Esophagus muscularis mucosa (tissue), 4 donors: ENCODE data around the gene RPIA. TPM values are rescaled to one million over a fixed set of nuclear protein-coding genes. Genes with fewer than 3 reads are reported as not detected.
A peak's percentile ranks its signal among the peaks of the same experiment; 100 is the strongest.

Experiments used
- DNase-seq: peaks from one replicate; pipeline ENCODE4 v3.0.0-alpha.2; 2017; ENCODE audit errors: extremely low spot score
- H3K27ac ChIP-seq, 4 donors: fragments of 200-600 bp; sonication (generic); replicated peaks in 1 of 4; 1 replicate in 3 of 4; 2 replicates in 1 of 4; pipeline ENCODE4 v1.5.1; 2016 to 2019; ENCODE audit warnings: mild to moderate bottlenecking in 1 of 4
- H3K27me3 ChIP-seq, 4 donors: fragments of 200-600 bp; sonication (generic); one replicate each; pipeline versions ENCODE4 v1.5.1 to v1.6.0; 2016 to 2019
- H3K36me3 ChIP-seq, 4 donors: fragments of 200-600 bp; sonication (generic); one replicate each; pipeline ENCODE4 v1.5.1; 2016 to 2019
- H3K4me1 ChIP-seq, 4 donors: fragments of 200-600 bp; sonication (generic); one replicate each; pipeline ENCODE4 v1.5.1; 2016 to 2019
- H3K4me3 ChIP-seq, 4 donors: fragments of 200-600 bp; sonication (generic); 1 replicate in 2 of 4; 2 replicates in 2 of 4; pipeline ENCODE4 v1.5.1; 2016 to 2019; ENCODE audit warnings: mild to moderate bottlenecking in 4 of 4, moderate library complexity in 1 of 4
- H3K9me3 ChIP-seq, 4 donors: fragments of 200-600 bp; sonication (generic); 1 replicate in 3 of 4; 2 replicates in 1 of 4; pipeline ENCODE4 v1.5.1; 2016 to 2019
- EP300 ChIP-seq: sonication (generic); formaldehyde crosslinking; IDR thresholded peaks from one replicate; pipeline ENCODE4 v1.6.1; 2017; ENCODE audit warnings: antibody characterized with exemption
- POLR2A ChIP-seq: fragments of 450-650 bp; IDR thresholded peaks from one replicate; pipeline ENCODE4 v1.6.1; 2017; ENCODE audit warnings: antibody characterized with exemption, moderate library complexity, mild to moderate bottlenecking, low read depth
- POLR2AphosphoS5 ChIP-seq, 2 donors: sonication (generic); formaldehyde crosslinking; IDR thresholded peaks; one replicate each; pipeline ENCODE4 v1.6.1; 2017; ENCODE audit warnings: antibody characterized with exemption in 2 of 2
- WGBS: methylation state at CpG from one replicate; pipeline ENCODE4 v1.1.5; 2018; 5-methylcytosine and 5-hydroxymethylcytosine counted together
- intact Hi-C: fragments of 100-400 bp; cut with DNase I; formaldehyde crosslinking; loops from one replicate; pipeline ENCODE4 v1.15.1; 2023
- total RNA-seq, 4 donors: library from RNA; depleted of rRNA; stranded (reverse); fragments of >200 nt; gene quantifications; one replicate each; pipeline versions ENCODE4 v1.1.0 to v1.2.1, GENCODE V29; 2016
- TF ChIP-seq, protein P1 (sequence below), 3 experiments: fragments of 200-600 bp in 2 of 3; fragments of 450-650 bp in 1 of 3; sonication (generic) in 2 of 3; IDR thresholded peaks; one replicate each; pipeline ENCODE4 v1.5.1; 2017 to 2019; ENCODE audit warnings: antibody characterized with exemption in 3 of 3, mild to moderate bottlenecking in 2 of 3, moderate library complexity in 1 of 3

The RPIA gene
- total RNA-seq, 4 donors from 2014 or later: 6.6 to 8.6 (median 7.4) TPM

DNA sequence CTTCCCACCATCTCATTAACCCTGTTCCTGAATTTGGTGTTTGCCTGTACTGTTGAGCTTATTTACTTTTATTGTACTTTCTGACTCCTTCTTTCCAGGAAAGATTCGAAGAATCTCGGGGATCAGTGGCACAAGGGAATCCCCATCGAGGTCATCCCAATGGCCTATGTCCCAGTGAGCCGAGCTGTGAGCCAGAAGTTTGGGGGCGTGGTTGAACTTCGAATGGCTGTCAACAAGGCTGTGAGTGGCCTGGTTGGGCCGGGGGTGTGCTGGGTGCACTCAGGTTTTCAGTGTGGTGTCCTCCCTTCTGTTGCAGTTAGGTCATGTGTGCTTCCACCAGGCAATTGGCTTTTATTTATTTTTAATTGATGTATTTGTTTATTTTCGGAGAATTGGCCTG is 45.0 kb downstream of the RPIA start:
- peaks cover 0 to 54% (median 26%) of the 10 kb centered on the region in 4 donors for H3K36me3 ChIP-seq
- H3K27ac ChIP-seq: peak overlapping the region in 1 of 4 donors; percentile 43
- TF ChIP-seq EP300 (no peak), POLR2A (no peak), POLR2AphosphoS5 (IDR thresholded peaks at IDR 0.05) (no peak)
- TF ChIP-seq, protein P1, sequence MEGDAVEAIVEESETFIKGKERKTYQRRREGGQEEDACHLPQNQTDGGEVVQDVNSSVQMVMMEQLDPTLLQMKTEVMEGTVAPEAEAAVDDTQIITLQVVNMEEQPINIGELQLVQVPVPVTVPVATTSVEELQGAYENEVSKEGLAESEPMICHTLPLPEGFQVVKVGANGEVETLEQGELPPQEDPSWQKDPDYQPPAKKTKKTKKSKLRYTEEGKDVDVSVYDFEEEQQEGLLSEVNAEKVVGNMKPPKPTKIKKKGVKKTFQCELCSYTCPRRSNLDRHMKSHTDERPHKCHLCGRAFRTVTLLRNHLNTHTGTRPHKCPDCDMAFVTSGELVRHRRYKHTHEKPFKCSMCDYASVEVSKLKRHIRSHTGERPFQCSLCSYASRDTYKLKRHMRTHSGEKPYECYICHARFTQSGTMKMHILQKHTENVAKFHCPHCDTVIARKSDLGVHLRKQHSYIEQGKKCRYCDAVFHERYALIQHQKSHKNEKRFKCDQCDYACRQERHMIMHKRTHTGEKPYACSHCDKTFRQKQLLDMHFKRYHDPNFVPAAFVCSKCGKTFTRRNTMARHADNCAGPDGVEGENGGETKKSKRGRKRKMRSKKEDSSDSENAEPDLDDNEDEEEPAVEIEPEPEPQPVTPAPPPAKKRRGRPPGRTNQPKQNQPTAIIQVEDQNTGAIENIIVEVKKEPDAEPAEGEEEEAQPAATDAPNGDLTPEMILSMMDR (IDR thresholded peaks at IDR 0.05): no peak
- intact Hi-C loops: no loop called here
- H3K4me1 ChIP-seq: peaks cover 0 to 30% (median 1%) of the 10 kb centered on the region in 4 donors
- no peak overlapping the region for H3K4me3 ChIP-seq
- H3K27me3 ChIP-seq: no peaks in the 10 kb centered on the region
- WGBS: 77% methylated on average over 8 of the region's 8 CpGs
- DNase-seq: no peak
- no peaks in the 10 kb centered on the region for H3K9me3 ChIP-seq

DNA sequence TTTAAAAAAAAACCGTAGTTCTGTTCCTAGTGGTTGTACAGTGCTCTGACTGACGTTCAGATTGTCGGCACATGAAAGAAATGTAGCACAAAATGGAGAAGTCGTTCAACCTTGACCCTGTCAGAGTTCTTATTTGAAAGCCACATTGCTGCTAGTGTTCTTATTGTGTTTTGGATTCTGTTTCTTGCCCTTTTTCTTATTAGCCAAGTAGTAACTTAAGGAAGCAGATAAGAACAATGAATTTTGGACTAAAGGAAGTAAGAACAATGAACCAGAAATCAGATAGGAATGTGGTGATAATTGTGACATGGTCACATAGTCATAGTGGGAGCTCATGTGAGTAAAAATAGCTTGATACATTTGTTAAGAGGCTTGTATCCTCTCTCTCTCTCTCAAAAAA is 45.9 kb downstream of the RPIA start:
- no peak for DNase-seq
- 67% methylated on average over 4 of the region's 4 CpGs for WGBS
- no peak for TF ChIP-seq POLR2AphosphoS5 (IDR thresholded peaks at IDR 0.05)
- TF ChIP-seq POLR2A: no peak
- TF ChIP-seq, protein P1 (IDR thresholded peaks at IDR 0.05): no peak
- no peak for TF ChIP-seq EP300
- peaks cover 0 to 61% (median 27%) of the 10 kb centered on the region in 4 donors for H3K36me3 ChIP-seq
- H3K4me3 ChIP-seq: no peak overlapping the region
- H3K27me3 ChIP-seq: no peaks in the 10 kb centered on the region
- peak overlapping the region in 3 of 4 donors; percentile 10 to 43 (median 12) for H3K27ac ChIP-seq
- intact Hi-C loops: no loop called here
- peaks cover 0 to 30% (median 1%) of the 10 kb centered on the region in 4 donors for H3K4me1 ChIP-seq
- H3K9me3 ChIP-seq: no peaks in the 10 kb centered on the region

DNA sequence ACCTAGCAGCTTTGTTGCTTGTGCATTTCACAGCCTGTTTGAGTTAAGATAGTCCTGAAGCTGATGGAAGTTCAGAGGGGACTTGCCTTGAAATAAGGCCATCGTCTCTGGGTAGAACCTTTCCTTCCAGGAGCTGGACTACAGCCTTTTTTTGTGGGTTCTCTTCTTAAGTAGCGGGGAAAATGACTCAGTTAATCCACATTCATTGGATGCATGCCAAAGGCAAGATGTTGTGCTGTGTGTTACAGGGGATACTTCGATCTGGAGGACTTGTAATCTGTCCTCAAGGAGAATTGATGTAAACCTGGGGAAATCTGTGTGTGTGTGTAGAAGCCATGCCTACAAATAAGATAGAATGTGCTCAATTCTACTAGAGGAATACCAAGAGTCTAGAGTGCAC is 46.8 kb downstream of the RPIA start:
- no peak for TF ChIP-seq POLR2A
- TF ChIP-seq, protein P1 (IDR thresholded peaks at IDR 0.05): no peak
- intact Hi-C loops: no loop called here
- 69% methylated on average over 3 of the region's 3 CpGs for WGBS
- H3K36me3 ChIP-seq: peaks cover 0 to 69% (median 32%) of the 10 kb centered on the region in 4 donors
- no peak overlapping the region for H3K4me3 ChIP-seq
- H3K27me3 ChIP-seq: no peaks in the 10 kb centered on the region
- H3K4me1 ChIP-seq: peaks cover 0 to 29% (median 1%) of the 10 kb centered on the region in 4 donors
- peak overlapping the region in 3 of 4 donors; percentile 10 to 47 (median 41) for H3K27ac ChIP-seq
- DNase-seq: no peak
- H3K9me3 ChIP-seq: no peaks in the 10 kb centered on the region

DNA sequence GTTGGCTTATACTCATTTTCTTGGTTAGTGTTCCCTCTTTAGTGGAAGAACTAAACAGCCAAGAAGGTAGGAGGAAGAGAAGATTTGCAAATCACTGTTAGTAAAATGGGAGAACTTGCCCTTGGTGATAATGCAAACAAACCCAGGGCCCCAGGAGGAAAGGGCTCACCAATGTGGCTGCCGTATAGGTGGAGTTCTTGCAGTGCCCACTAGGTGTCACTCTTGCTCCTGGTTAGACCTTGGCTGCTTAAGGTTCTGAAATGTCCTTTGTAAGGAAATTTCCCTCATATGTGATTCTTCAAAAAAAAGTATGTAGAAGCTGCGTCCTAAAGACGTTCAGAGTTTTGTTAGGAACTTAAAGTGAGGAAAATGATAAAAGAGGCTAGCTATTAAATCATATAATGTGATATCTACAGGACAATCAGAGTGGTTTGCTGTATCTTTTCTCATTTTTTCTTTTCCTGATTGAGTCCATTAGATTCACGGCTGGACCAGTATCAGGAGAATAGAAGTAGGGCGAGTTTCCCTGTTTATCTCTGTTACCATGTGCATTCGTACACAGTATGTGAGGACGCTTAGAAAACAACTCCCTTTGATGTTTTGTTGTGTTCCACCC is 48.6 kb downstream of the RPIA start:
- 44% methylated on average over 7 of the region's 7 CpGs for WGBS
- Histone ChIP-seq H3K27ac (no peak overlapping the region), H3K4me1 (peaks cover 0 to 23% (median 1%) of the 10 kb centered on the region in 4 donors), H3K27me3 (no peaks in the 10 kb centered on the region), H3K36me3 (peaks cover 4 to 79% (median 42%) of the 10 kb centered on the region in 4 donors), H3K9me3 (peaks cover 0 to 5% (median 2%) of the 10 kb centered on the region in 4 donors), H3K4me3 (no peak overlapping the region)
- peak; percentile 92 for DNase-seq
- TF ChIP-seq, protein P1 (IDR thresholded peaks at IDR 0.05): peak; percentile 69 to 92 (median 81)
- no peak for TF ChIP-seq POLR2AphosphoS5 (IDR thresholded peaks at IDR 0.05)
- intact Hi-C loops: no loop called here
